ENCODE measurements around the gene CACNA1C. TPM values are rescaled to one million over a fixed set of nuclear protein-coding genes. Genes with fewer than 3 reads are reported as not detected.

Gene CACNA1C
- total RNA-seq, 3 donors from 2014 or later = 2.6 to 11.8 (median 9.5) TPM

DNA sequence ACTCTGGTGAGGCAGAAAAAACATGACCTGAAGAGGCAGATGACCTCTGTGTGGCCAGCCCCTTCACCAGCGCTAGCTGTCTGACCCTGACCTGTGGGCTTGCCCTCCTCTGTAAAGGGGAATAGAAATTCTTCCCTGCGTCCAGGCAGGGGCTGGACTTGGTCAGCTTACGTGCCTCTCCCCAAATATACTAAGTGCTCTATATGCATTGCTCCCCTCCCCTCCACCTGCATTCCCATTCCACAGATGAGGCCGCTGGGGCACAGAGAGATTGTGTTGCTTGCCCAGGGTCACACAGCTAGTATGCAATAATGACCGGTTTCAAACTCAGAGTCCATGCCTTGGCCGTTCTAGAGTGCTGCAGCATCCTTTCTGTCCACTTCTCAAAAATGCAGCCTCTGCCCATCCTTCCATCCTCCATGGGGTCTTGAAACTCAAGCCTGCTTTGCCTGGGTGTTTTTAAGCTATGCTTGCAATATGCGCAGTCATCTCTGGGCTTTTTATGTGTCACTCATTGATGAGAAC, 303.9 kb downstream of the CACNA1C start:
- no peak for DNase-seq (ENCODE audit: low spot score in 2 of 2)
- intact Hi-C loops (cut with DNase I; ENCODE audit: low total_unique reads) = no loop called here
- H3K9me3 ChIP-seq = no peaks in the 10 kb centered on the region
- H3K4me3 ChIP-seq = no peak overlapping the region
- H3K27ac ChIP-seq = no peak overlapping the region
- no peaks in the 10 kb centered on the region for H3K36me3 ChIP-seq
- TF ChIP-seq CTCF (IDR thresholded peaks at IDR 0.05) (no peak), POLR2AphosphoS5 (IDR thresholded peaks at IDR 0.05) (no peak), POLR2A (IDR thresholded peaks at IDR 0.05) (no peak)
- H3K27me3 ChIP-seq = no peaks in the 10 kb centered on the region
- no peaks in the 10 kb centered on the region for H3K4me1 ChIP-seq

DNA sequence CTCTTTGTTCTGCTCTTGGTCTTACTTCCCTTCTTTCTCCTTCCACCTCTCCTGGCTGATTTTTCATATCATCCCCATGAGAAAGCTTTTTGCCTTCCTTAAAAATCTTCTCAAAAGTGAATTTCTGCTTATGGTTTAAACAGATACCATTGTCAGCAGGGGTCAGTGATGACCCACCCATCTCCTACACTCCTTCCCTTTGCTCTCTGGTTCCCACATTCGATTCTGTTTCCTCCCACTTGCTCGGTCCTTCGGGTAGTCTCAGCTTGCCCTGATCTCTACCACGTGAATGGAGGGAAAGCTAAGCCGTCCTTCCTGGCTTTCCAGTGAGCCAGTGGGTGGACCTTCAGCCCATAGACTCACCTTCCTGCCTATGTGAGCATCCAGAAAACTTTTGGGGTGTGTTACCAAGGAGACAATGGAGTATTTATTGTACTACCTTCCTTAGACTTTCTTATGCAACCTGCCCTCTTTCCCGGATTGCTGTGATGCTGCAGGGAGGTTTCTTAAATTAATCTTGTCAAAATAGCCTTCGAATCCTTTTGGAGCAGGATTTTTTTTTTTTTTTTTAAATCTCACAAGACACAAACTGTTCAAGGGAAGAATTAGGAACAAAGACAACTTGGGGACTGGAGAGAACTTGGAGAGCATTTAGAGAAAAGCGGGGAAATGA, 306.3 kb downstream of the CACNA1C start:
- Histone ChIP-seq H3K27me3 (no peaks in the 10 kb centered on the region), H3K27ac (peak overlapping the region; percentile 68 to 79), H3K4me3 (peak overlapping the region in 1 of 3 donors; percentile 15), H3K36me3 (no peaks in the 10 kb centered on the region), H3K4me1 (no peaks in the 10 kb centered on the region), H3K9me3 (no peaks in the 10 kb centered on the region)
- DNase-seq (ENCODE audit: low spot score in 2 of 2) = no peak
- no peak for TF ChIP-seq POLR2A (IDR thresholded peaks at IDR 0.05)
- TF ChIP-seq CTCF (IDR thresholded peaks at IDR 0.05) = no peak
- TF ChIP-seq POLR2AphosphoS5 (IDR thresholded peaks at IDR 0.05) = no peak
- intact Hi-C loops (cut with DNase I; ENCODE audit: low total_unique reads) = no loop called here

GRCh38 chr12:2359725-2360629, 307.2 kb downstream of the CACNA1C start:
- Histone ChIP-seq H3K27ac (peak overlapping the region; percentile 30 to 68), H3K36me3 (no peaks in the 10 kb centered on the region), H3K27me3 (no peaks in the 10 kb centered on the region), H3K4me1 (no peaks in the 10 kb centered on the region), H3K4me3 (no peak overlapping the region), H3K9me3 (no peaks in the 10 kb centered on the region)
- no peak for DNase-seq (ENCODE audit: low spot score in 2 of 2)
- TF ChIP-seq POLR2A (IDR thresholded peaks at IDR 0.05) = no peak
- no peak for TF ChIP-seq POLR2AphosphoS5 (IDR thresholded peaks at IDR 0.05)
- no peak for TF ChIP-seq CTCF (IDR thresholded peaks at IDR 0.05)
- intact Hi-C loops (cut with DNase I; ENCODE audit: low total_unique reads) = no loop called here

DNA sequence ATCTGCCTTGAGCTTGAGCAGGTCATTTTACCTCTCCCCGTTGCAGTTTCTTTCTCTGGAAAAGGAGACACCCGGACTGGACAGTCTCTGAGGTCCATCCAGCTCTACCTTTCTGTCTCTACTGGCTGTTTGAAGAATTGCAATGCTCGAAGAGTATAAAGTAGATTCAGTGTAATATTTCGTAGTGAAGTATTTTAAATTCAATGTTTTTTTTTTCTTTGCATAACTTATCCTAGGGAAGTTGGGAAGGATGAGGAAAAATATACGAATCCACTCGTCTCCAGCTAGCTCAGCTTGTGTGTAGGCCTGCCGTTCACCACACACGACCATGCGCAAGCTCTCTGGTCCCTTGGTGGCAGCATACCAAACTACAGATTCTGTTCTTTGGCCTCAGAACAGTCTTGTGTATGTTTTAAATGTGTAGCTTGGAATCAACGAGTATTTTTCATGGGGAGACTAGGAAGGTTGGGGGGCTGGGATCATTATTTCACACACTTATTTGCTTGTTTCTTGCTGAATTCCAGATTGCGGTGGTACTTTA, 307.9 kb downstream of the CACNA1C start:
- Histone ChIP-seq H3K9me3 (no peaks in the 10 kb centered on the region), H3K27me3 (no peaks in the 10 kb centered on the region), H3K4me1 (no peaks in the 10 kb centered on the region), H3K36me3 (no peaks in the 10 kb centered on the region), H3K4me3 (no peak overlapping the region), H3K27ac (no peak overlapping the region)
- no peak for DNase-seq (ENCODE audit: low spot score in 2 of 2)
- TF ChIP-seq POLR2AphosphoS5 (IDR thresholded peaks at IDR 0.05) (no peak), POLR2A (IDR thresholded peaks at IDR 0.05) (no peak), CTCF (IDR thresholded peaks at IDR 0.05) (no peak)
- intact Hi-C loops (cut with DNase I; ENCODE audit: low total_unique reads) = no loop called here
